Activated gamma-delta T cell (primary cell): Measurements from ENCODE around the gene NET1.
A peak's percentile ranks its signal among the peaks of the same experiment; 100 is the strongest.
"Not testable (repeated sequence)": the region's sequence is repeated elsewhere in the genome, so short reads cannot be mapped to it uniquely, and the experiment has no call there.

Experiments
- DNase-seq: peaks from one replicate; lab custom pipeline; 2025; lab: John Stamatoyannopoulos, UW
- total RNA-seq, 2 donors: gene quantifications; one replicate each; lab custom pipeline; 2026; lab: John Stamatoyannopoulos, UW

NET1 gene
- 5.3 to 13.2 reads per million in 2 donors for total RNA-seq

- DNase-seq: peak; percentile 38
These were observed at the start of gene NET1 for GRCh38 chr10:5412277-5412941. NET1 (plus strand) TSS chr10:5412557; CDS start chr10:5412693, 136 bp downstream.

- DNase-seq: no peak
These were observed 49.5 kb upstream of the NET1 start for GRCh38 chr10:5362873-5363272.

GRCh38 chr10:5364374-5364773 is 48.0 kb upstream of the NET1 start:
- no peak for DNase-seq

GRCh38 chr10:5364890-5365338 is 47.4 kb upstream of the NET1 start, which contains the start of gene UCN3:
UCN3 (plus strand) TSS chr10:5364966; CDS start chr10:5373721, 8,755 bp downstream.
- no peak for DNase-seq

- DNase-seq: no peak
These were observed 46.4 kb upstream of the NET1 start for GRCh38 chr10:5365928-5366327.

GRCh38 chr10:5369362-5370158 is 42.8 kb upstream of the NET1 start:
- no peak for DNase-seq

GRCh38 chr10:5370493-5371352 is 41.6 kb upstream of the NET1 start:
- DNase-seq: no peak

- DNase-seq: no peak
These were observed 39.0 kb upstream of the NET1 start for GRCh38 chr10:5373307-5373706.

- DNase-seq: no peak
These were observed 38.3 kb upstream of the NET1 start for GRCh38 chr10:5373891-5374611.

GRCh38 chr10:5376450-5376849 is 35.9 kb upstream of the NET1 start:
- no peak for DNase-seq

GRCh38 chr10:5379202-5379601 is 33.2 kb upstream of the NET1 start:
- not testable (repeated sequence) for DNase-seq

GRCh38 chr10:5380395-5380794 is 32.0 kb upstream of the NET1 start:
- DNase-seq: not testable (repeated sequence)

GRCh38 chr10:5381187-5381586 is 31.2 kb upstream of the NET1 start:
- no peak for DNase-seq

GRCh38 chr10:5385224-5385623 is 27.1 kb upstream of the NET1 start:
- no peak for DNase-seq

GRCh38 chr10:5387169-5387568 is 25.2 kb upstream of the NET1 start:
- DNase-seq: no peak

GRCh38 chr10:5390607-5391205 is 21.7 kb upstream of the NET1 start:
- no peak for DNase-seq

GRCh38 chr10:5391790-5392189 is 20.6 kb upstream of the NET1 start:
- DNase-seq: no peak

- no peak for DNase-seq
These were observed 18.8 kb upstream of the NET1 start for GRCh38 chr10:5393529-5393928.

GRCh38 chr10:5395168-5395567 is 17.2 kb upstream of the NET1 start:
- no peak for DNase-seq

- DNase-seq: no peak
These were observed 15.6 kb upstream of the NET1 start for GRCh38 chr10:5396556-5397300.
